Stimulated activated naive B cell treated with anti-CD40 and anti-IgM and Interleukin-4, amounts not matched to agents 10 μg/mL and 1 μg/mL and 100 μg/mL, for 72 hours (primary cell): ENCODE results near the gene OR52E2.

ENCODE experiments used
- ATAC-seq, 2 donors: fragments of 150-1000 bp; cut with Tn5 transposase; replicated peaks; 2 replicates each; pipeline ENCODE4 v1.10.0; 2021; ENCODE audit warnings: moderate library complexity in 1 of 2
- DNase-seq: peaks from one replicate; pipeline ENCODE4 v3.0.0; 2021
- H3K27ac Mint-ChIP-seq: one replicate; pipeline ENCODE4 v1.8.0; 2022; ENCODE audit warnings: mild to moderate bottlenecking, mixed read lengths
- H3K27me3 Mint-ChIP-seq, 2 donors: one replicate each; pipeline ENCODE4 v1.8.0; 2022; ENCODE audit warnings: mixed read lengths in 2 of 2
- H3K36me3 Mint-ChIP-seq, 2 donors: one replicate each; pipeline ENCODE4 v1.8.0; 2022; ENCODE audit warnings: mixed read lengths in 2 of 2, mild to moderate bottlenecking in 1 of 2
- H3K4me1 Mint-ChIP-seq, 2 donors: one replicate each; pipeline ENCODE4 v1.8.0; 2022; ENCODE audit warnings: mixed read lengths in 2 of 2, mild to moderate bottlenecking in 1 of 2
- H3K4me3 Mint-ChIP-seq, 2 donors: one replicate each; pipeline ENCODE4 v1.8.0; 2022; ENCODE audit warnings: mild to moderate bottlenecking in 2 of 2, mixed read lengths in 2 of 2, moderate library complexity in 1 of 2
- H3K9me3 Mint-ChIP-seq, 2 donors: one replicate each; pipeline ENCODE4 v1.8.0; 2022; ENCODE audit warnings: mixed read lengths in 2 of 2, mild to moderate bottlenecking in 1 of 2

The OR52E2 gene

DNA sequence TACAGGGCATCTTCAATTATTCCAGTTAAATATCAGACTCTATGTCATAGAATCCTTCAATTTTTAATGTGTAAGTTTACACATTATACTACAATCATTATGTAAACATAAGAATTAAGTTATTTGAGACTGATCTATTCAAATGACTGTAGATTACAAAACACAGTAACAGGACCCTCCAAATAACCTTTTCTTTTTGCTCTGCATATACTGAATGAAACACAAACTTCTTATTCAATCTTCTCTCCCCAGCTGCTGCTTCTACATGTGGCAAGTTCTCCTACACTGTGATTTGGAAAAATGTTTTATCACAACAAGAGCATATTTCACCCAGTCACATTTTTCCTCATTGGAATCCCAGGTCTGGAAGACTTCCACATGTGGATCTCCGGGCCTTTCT lies 13.2 kb downstream of the OR52E2 start, which contains the start of gene OR52J3:
TSS of gene OR52J3 (plus strand) at position 301 of the 400 bp plus-strand sequence. CDS start at position 301, 0 bp downstream.
- Mint-ChIP-seq H3K27ac (no peak within 1 kb of the TSS), H3K9me3 (no peaks in the 10 kb centered on the region), H3K4me3 (no peak within 1 kb of the TSS), H3K27me3 (no peaks in the 10 kb centered on the region), H3K4me1 (no peaks in the 10 kb centered on the region), H3K36me3 (no peaks in the 10 kb centered on the region)
- no peak for DNase-seq
- ATAC-seq: no peak

DNA sequence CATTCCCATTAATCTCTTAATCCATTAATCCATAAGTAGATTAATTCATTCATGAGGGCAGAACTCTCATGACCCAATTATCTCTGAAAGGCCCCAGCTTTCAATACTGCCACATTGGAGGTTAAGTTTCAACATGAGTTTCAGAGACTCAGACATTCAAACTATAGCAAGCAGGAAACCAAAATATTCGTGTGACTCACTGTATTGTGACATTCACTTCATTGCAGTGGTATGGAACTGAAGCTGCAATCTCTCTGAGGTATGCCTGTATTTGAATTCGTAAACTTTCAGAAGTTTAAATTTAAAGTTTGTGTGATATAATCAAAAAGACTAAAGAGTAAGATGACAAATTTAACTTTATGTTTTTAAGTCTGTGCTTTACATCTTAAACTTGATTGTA lies 16.0 kb downstream of the OR52E2 start:
- Mint-ChIP-seq H3K36me3 (no peaks in the 10 kb centered on the region), H3K9me3 (no peaks in the 10 kb centered on the region), H3K27me3 (no peaks in the 10 kb centered on the region), H3K27ac (no peak overlapping the region), H3K4me1 (no peaks in the 10 kb centered on the region), H3K4me3 (no peak overlapping the region)
- no peak for ATAC-seq
- DNase-seq: no peak

DNA sequence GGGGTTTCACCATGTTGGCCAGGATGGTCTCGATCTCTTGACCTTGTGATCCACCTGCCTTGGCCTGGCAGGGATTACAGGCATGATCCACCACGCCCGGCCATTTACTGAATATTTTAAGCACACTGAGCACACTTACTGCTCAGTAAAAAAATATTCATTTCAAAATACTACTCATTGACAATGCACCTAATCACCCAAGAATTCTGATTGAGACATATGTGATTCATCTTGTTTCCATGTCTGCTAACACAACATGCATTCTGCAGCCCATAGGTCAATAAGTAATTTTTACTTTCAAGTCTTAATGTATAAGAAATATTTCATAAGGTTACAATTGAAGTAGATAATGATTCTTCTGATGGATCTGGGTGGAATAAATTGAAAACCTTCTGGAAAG lies 17.3 kb downstream of the OR52E2 start:
- no peak overlapping the region for H3K27ac Mint-ChIP-seq
- DNase-seq (no peak), ATAC-seq (no peak)
- no peaks in the 10 kb centered on the region for H3K9me3 Mint-ChIP-seq
- no peaks in the 10 kb centered on the region for H3K36me3 Mint-ChIP-seq
- no peaks in the 10 kb centered on the region for H3K4me1 Mint-ChIP-seq
- H3K27me3 Mint-ChIP-seq: no peaks in the 10 kb centered on the region
- no peak overlapping the region for H3K4me3 Mint-ChIP-seq

DNA sequence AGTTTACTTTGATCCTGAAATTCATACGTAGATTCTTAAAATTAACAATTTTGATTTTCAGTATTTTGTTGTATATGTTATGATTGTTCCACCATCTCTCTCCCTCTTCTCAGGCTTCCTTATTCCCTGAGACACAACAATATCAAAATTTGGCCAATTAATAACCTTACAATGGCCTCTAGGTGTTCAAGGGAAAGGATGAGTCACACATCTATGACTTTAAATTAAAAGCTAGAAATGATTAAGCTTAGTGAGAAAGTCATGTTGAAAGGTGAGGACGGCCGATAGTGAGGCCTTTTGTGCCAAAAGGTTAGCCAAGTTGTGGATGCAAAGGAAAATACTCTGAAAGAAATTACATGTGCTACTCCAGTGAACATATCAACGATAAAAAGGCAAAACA lies 18.6 kb downstream of the OR52E2 start:
- H3K36me3 Mint-ChIP-seq: no peaks in the 10 kb centered on the region
- no peaks in the 10 kb centered on the region for H3K27me3 Mint-ChIP-seq
- no peak overlapping the region for H3K27ac Mint-ChIP-seq
- no peak for DNase-seq
- no peak overlapping the region for H3K4me3 Mint-ChIP-seq
- H3K9me3 Mint-ChIP-seq: no peaks in the 10 kb centered on the region
- H3K4me1 Mint-ChIP-seq: no peaks in the 10 kb centered on the region
- no peak for ATAC-seq

DNA sequence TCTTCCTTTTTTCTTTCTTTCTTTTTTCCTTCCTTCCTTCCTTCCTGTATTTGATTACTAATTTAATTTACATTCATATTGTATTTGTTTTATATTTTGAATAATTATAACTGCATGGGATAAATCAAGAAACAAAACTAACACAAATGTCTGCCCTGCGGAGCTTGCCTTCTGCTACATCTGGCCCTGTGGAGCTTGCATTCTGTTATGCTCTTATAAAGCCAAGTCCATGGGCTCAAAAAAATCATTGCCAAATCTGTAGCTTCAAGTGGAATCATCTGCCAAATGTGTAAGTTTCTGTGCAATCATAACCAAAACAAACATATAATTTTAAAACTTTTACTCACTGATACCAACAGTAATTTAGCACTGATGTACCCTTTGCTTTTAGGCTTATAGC lies 21.1 kb downstream of the OR52E2 start:
- ATAC-seq: no peak
- Mint-ChIP-seq H3K4me1 (no peaks in the 10 kb centered on the region), H3K27ac (no peak overlapping the region), H3K4me3 (no peak overlapping the region), H3K36me3 (no peaks in the 10 kb centered on the region), H3K27me3 (no peaks in the 10 kb centered on the region), H3K9me3 (no peaks in the 10 kb centered on the region)
- no peak for DNase-seq

DNA sequence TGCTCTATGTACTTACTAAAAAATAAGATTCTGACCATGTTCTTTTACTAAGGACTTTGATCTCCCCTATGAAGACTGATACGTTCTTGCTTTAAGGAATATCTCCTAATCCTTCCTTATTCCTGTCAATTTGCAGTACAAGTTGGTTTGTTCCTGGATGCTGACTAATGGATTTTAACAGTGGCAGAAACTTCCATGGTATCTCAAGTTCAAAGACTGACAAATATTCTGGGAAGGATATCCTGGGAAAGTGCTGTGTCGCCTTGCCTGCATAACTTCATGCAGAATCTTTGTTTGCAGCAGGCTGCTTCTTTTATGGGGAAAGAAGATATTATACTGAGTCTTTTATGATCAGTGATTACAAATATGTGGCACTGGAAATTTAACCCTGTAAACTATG lies 21.5 kb downstream of the OR52E2 start:
- Mint-ChIP-seq H3K4me1 (no peaks in the 10 kb centered on the region), H3K9me3 (no peaks in the 10 kb centered on the region)

DNA sequence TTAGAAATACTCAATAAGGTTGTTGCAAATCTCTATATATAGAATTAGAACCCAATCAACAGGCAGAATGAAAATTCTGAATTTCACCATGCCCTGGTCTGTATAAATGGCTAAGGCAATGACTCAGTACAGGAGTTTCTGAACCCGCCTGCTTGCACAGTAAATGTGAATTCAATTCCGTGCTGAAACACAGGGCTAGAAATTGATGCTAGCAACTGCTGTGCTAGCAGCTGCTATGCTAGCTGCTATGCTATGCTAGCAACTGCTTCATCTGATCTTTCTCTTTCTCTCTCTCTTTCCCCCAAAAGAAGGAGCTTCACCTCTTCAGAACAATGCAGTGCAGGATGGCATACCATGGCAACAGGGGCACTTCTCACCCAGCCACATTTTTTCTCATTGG lies 22.8 kb downstream of the OR52E2 start:
- Mint-ChIP-seq H3K9me3 (no peaks in the 10 kb centered on the region), H3K36me3 (no peaks in the 10 kb centered on the region), H3K27ac (no peak overlapping the region), H3K4me1 (no peaks in the 10 kb centered on the region), H3K4me3 (no peak overlapping the region), H3K27me3 (no peaks in the 10 kb centered on the region)
- DNase-seq (no peak), ATAC-seq (no peak)

More for the DNA sequence above, 21.5 kb downstream of the OR52E2 start:
- H3K27ac Mint-ChIP-seq: no peak overlapping the region
- DNase-seq (no peak), ATAC-seq (no peak)
- no peak overlapping the region for H3K4me3 Mint-ChIP-seq
- no peaks in the 10 kb centered on the region for H3K36me3 Mint-ChIP-seq
- no peaks in the 10 kb centered on the region for H3K27me3 Mint-ChIP-seq

DNA sequence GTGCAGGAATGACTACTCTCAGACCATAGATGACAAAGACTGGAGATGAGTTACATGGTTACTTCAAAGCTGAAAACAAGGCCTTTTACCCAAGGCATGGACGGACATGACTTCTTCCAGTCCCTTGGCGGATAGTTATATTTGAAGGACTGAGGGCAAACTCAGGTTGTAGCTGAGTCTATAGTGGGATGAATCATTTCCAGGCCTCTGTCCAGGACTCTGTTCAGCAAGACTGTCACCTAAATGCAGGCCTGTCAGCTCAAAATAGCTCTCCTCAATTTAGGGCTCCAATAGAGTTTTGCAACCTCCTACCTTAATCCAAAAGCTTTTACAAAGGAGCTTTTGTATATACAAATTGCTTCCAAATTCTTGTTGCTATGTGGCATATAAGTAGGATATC lies 37.4 kb downstream of the OR52E2 start:
- no peak overlapping the region for H3K4me3 Mint-ChIP-seq
- peaks cover 20 to 23% of the 10 kb centered on the region in 2 donors for H3K9me3 Mint-ChIP-seq
- H3K4me1 Mint-ChIP-seq: no peaks in the 10 kb centered on the region
- DNase-seq (no peak), ATAC-seq (no peak)
- H3K36me3 Mint-ChIP-seq: no peaks in the 10 kb centered on the region
- H3K27ac Mint-ChIP-seq: no peak overlapping the region
- H3K27me3 Mint-ChIP-seq: no peaks in the 10 kb centered on the region

DNA sequence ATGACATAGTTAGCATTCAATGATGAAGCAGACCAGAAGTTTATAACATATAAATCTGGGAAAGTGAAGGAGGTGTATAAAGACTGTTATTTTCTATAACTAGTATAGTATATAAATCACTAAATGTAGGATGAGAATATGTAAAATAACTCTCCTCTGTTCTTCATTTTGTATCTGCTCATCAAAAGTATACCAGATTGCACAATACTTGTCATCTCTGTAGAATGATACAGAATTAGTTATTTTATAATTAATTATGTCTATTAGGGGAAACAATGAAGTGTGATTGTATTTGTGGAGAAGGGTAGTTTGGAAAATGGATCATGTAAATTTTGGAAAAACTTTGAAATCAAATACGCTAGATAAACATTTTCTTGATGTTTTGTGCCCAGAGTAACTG lies 46.4 kb downstream of the OR52E2 start:
- Mint-ChIP-seq H3K27ac (no peak overlapping the region), H3K4me3 (no peak overlapping the region), H3K36me3 (no peaks in the 10 kb centered on the region), H3K4me1 (no peaks in the 10 kb centered on the region), H3K27me3 (peaks cover 4 to 19% of the 10 kb centered on the region in 2 donors), H3K9me3 (peaks cover 0 to 5% of the 10 kb centered on the region in 2 donors)
- DNase-seq (no peak), ATAC-seq (no peak)

DNA sequence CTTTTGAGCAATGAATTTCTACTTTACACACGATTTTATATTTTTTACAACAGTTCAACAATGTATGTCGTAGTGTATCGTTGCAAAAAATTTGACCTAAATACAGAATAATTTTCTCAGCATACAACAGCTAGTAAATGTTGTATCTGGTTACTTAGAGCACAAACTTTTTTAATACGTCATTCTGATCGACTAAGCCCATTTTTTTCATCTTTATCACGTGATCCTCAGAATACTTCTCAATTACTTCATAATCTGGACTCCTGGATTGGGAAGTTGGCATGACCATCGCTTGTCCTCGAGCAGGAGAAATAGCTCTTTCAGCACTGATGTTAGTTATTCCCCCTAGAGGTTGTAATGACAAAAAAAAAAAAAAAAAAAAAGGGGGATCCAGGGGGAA lies 48.2 kb downstream of the OR52E2 start:
- Mint-ChIP-seq H3K4me1 (no peaks in the 10 kb centered on the region), H3K36me3 (no peaks in the 10 kb centered on the region), H3K27ac (no peak overlapping the region), H3K27me3 (peaks cover 4 to 19% of the 10 kb centered on the region in 2 donors), H3K4me3 (no peak overlapping the region), H3K9me3 (peaks cover 0 to 5% of the 10 kb centered on the region in 2 donors)
- DNase-seq (no peak), ATAC-seq (no peak)
